Measurements from ENCODE around the gene BDP1.

DNA sequence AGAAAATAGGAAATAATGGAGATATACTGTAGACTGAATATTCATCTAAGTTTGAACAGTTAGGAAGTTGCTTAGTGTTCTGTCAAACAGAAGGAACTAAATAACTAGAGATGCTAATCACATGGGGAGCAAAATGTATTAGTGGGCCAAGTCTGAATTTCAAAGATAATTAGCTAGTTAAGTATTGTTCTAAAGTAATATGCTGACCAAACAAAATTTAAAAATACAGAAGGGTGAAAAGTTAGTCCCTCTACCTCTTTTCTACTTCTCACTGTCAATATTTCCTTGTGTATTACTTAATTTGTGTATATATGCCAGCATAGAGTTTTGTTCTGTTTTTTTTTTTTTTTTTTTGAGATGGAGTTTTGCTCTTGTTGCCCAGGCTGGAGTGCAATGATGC lies 135.6 kb downstream of the BDP1 start:
- TF ChIP-seq, protein P1, sequence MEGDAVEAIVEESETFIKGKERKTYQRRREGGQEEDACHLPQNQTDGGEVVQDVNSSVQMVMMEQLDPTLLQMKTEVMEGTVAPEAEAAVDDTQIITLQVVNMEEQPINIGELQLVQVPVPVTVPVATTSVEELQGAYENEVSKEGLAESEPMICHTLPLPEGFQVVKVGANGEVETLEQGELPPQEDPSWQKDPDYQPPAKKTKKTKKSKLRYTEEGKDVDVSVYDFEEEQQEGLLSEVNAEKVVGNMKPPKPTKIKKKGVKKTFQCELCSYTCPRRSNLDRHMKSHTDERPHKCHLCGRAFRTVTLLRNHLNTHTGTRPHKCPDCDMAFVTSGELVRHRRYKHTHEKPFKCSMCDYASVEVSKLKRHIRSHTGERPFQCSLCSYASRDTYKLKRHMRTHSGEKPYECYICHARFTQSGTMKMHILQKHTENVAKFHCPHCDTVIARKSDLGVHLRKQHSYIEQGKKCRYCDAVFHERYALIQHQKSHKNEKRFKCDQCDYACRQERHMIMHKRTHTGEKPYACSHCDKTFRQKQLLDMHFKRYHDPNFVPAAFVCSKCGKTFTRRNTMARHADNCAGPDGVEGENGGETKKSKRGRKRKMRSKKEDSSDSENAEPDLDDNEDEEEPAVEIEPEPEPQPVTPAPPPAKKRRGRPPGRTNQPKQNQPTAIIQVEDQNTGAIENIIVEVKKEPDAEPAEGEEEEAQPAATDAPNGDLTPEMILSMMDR (IDR thresholded peaks at IDR 0.05 in 4 of 5, conservative IDR thresholded peaks at IDR 0.05 in 1 of 5): no peak
- no peak for TF ChIP-seq POLR2A (IDR thresholded peaks at IDR 0.05)
